HUDEP-2 (cell line): Measurements from ENCODE around the gene AGBL1.

Source experiments
- DNase-seq, 76 experiments: peaks; one replicate each; lab custom pipeline; 2025; ENCODE audit not compliant: unreplicated experiment in 76 of 76; lab: John Stamatoyannopoulos, UW

AGBL1 gene

GRCh38 chr15:86894269-86894668 lies 814.6 kb downstream of the AGBL1 start:
- no peak for DNase-seq

- DNase-seq = no peak
Measured at GRCh38 chr15:86903642-86904421, 824.2 kb downstream of the AGBL1 start.

GRCh38 chr15:86905625-86906256 lies 826.1 kb downstream of the AGBL1 start:
- no peak for DNase-seq

- DNase-seq = no peak
Measured at GRCh38 chr15:86906376-86906775, 826.7 kb downstream of the AGBL1 start.

- DNase-seq = no peak
Measured at GRCh38 chr15:86911022-86911421, 831.4 kb downstream of the AGBL1 start.

GRCh38 chr15:86912661-86913060 lies 833.0 kb downstream of the AGBL1 start:
- no peak for DNase-seq

GRCh38 chr15:86915811-86916331 lies 836.2 kb downstream of the AGBL1 start:
- peak in 8 of 76 experiments; percentile 0 to 34 (median 5) for DNase-seq

- no peak for DNase-seq
Measured at GRCh38 chr15:86916671-86917360, 837.1 kb downstream of the AGBL1 start.

- no peak for DNase-seq
Measured at GRCh38 chr15:86917361-86917671, 837.6 kb downstream of the AGBL1 start.

- no peak for DNase-seq
Measured at GRCh38 chr15:86919581-86919980, 839.9 kb downstream of the AGBL1 start.

- DNase-seq = no peak
Measured at GRCh38 chr15:86929461-86929860, 849.8 kb downstream of the AGBL1 start.

- no peak for DNase-seq
Measured at GRCh38 chr15:86932456-86932855, 852.8 kb downstream of the AGBL1 start.

GRCh38 chr15:86935841-86936240 lies 856.2 kb downstream of the AGBL1 start:
- no peak for DNase-seq

GRCh38 chr15:86942285-86942684 lies 862.6 kb downstream of the AGBL1 start:
- no peak for DNase-seq

- no peak for DNase-seq
Measured at GRCh38 chr15:86948719-86949118, 869.0 kb downstream of the AGBL1 start.

- no peak for DNase-seq
Measured at GRCh38 chr15:86959254-86959653, 879.6 kb downstream of the AGBL1 start.

- DNase-seq = no peak
Measured at GRCh38 chr15:86961669-86962068, 882.0 kb downstream of the AGBL1 start.

- DNase-seq = no peak
Measured at GRCh38 chr15:86964271-86964670, 884.6 kb downstream of the AGBL1 start.

GRCh38 chr15:86968244-86968643 lies 888.6 kb downstream of the AGBL1 start:
- no peak for DNase-seq

- no peak for DNase-seq
Measured at GRCh38 chr15:86969364-86969763, 889.7 kb downstream of the AGBL1 start.

- no peak for DNase-seq
Measured at GRCh38 chr15:86973284-86973844, 893.7 kb downstream of the AGBL1 start.
